ENCODE data around the gene TXNL4B.
A peak's percentile ranks its signal among the peaks of the same experiment; 100 is the strongest.
"Not testable (repeated sequence)": the region's sequence is repeated elsewhere in the genome, so short reads cannot be mapped to it uniquely, and the experiment has no call there.

TXNL4B gene

DNA sequence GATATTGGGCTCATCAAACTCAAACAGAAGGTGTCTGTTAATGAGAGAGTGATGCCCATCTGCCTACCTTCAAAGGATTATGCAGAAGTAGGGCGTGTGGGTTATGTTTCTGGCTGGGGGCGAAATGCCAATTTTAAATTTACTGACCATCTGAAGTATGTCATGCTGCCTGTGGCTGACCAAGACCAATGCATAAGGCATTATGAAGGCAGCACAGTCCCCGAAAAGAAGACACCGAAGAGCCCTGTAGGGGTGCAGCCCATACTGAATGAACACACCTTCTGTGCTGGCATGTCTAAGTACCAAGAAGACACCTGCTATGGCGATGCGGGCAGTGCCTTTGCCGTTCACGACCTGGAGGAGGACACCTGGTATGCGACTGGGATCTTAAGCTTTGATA lies 33.0 kb downstream of the TXNL4B start:
- TF ChIP-seq, protein P1, sequence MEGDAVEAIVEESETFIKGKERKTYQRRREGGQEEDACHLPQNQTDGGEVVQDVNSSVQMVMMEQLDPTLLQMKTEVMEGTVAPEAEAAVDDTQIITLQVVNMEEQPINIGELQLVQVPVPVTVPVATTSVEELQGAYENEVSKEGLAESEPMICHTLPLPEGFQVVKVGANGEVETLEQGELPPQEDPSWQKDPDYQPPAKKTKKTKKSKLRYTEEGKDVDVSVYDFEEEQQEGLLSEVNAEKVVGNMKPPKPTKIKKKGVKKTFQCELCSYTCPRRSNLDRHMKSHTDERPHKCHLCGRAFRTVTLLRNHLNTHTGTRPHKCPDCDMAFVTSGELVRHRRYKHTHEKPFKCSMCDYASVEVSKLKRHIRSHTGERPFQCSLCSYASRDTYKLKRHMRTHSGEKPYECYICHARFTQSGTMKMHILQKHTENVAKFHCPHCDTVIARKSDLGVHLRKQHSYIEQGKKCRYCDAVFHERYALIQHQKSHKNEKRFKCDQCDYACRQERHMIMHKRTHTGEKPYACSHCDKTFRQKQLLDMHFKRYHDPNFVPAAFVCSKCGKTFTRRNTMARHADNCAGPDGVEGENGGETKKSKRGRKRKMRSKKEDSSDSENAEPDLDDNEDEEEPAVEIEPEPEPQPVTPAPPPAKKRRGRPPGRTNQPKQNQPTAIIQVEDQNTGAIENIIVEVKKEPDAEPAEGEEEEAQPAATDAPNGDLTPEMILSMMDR (IDR thresholded peaks at IDR 0.05; ENCODE audit: insufficient read depth, low read depth, low read length, missing control alignments) = no peak
- H3K4me3 ChIP-seq (ENCODE audit: low read length) = no peak overlapping the region

DNA sequence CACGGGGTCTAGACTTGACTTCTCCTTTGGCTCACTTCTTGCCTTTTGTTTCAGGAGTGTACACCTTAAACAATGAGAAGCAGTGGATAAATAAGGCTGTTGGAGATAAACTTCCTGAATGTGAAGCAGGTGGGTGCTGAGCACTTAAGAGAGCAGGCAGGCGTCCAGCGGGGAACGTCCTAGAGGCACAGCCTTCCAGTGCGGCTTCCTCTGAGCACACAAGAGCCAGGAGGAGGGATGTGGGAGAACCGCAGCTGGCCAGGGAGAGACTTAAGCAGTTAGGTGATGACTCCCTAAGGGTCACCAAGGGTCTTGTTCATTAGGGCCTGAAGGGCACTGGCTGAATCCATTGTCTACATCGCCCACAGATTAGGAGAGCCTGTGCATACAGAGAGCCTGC lies 34.4 kb downstream of the TXNL4B start:
- not testable (repeated sequence) for H3K4me3 ChIP-seq (ENCODE audit: low read length); DNase-seq (ENCODE audit: low read depth)

More for the DNA sequence above, 33.0 kb downstream of the TXNL4B start:
- no peak for DNase-seq (ENCODE audit: low read depth)

GRCh38 chr16:72057313-72057712 lies 36.1 kb downstream of the TXNL4B start:
- H3K4me3 ChIP-seq (ENCODE audit: low read length); DNase-seq (ENCODE audit: low read depth): not testable (repeated sequence)

DNA sequence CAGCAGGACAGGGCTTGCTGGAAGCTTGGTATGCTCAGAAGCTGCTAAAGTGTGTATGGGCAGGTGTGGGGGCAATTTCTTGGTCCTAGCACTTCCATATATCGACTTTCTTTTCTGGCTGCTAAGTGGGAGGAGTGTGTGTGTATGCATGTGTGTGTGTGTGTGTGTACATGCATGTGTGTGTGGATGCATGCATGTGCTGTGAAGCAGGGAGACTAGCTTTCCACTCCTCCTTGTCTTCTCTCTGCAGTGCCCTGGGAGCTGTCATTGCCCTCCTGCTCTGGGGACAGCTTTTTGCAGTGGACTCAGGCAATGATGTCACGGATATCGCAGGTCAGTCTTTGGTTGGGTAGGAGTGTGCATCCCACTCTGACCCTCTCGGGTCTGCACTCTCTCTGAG lies 37.5 kb downstream of the TXNL4B start:
- DNase-seq (ENCODE audit: low read depth) = no peak
- TF ChIP-seq, protein P1 (IDR thresholded peaks at IDR 0.05; ENCODE audit: insufficient read depth, low read depth, low read length, missing control alignments) = no peak
- H3K4me3 ChIP-seq (ENCODE audit: low read length) = no peak overlapping the region

- DNase-seq (ENCODE audit: low read depth); H3K4me3 ChIP-seq (ENCODE audit: low read length): not testable (repeated sequence)
Measured at GRCh38 chr16:72054254-72054847, 39.1 kb downstream of the TXNL4B start, which contains the start of gene HP. HP (plus strand) TSS chr16:72054505; CDS start chr16:72054653, 148 bp downstream.

DNA sequence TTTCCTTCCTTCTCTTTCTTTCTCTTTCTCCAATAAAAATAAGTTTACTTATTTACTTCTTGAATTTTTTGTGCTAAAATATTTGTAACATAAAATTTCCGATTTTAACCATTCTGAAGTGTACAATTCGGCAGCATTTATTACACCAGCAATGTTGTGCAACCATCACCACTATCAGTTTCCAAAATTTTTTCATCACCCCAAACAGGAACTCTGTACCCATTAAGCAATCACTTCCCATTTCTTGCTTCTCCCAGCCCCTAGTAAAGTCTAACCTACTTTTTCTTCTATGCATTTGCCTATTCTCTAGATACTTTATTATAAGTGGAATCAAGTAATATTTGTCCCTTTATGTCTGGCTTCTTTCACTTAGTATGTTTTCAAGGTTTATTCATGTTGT lies 41.6 kb downstream of the TXNL4B start:
- TF ChIP-seq, protein P1 (IDR thresholded peaks at IDR 0.05; ENCODE audit: insufficient read depth, low read depth, low read length, missing control alignments) = no peak
- DNase-seq (ENCODE audit: low read depth) = no peak
- H3K4me3 ChIP-seq (ENCODE audit: low read length) = no peak overlapping the region

GRCh38 chr16:72050769-72051464 lies 42.5 kb downstream of the TXNL4B start:
- DNase-seq (ENCODE audit: low read depth) = peak; percentile 62
- no peak overlapping the region for H3K4me3 ChIP-seq (ENCODE audit: low read length)
- TF ChIP-seq, protein P1 (IDR thresholded peaks at IDR 0.05; ENCODE audit: insufficient read depth, low read depth, low read length, missing control alignments) = no peak

DNA sequence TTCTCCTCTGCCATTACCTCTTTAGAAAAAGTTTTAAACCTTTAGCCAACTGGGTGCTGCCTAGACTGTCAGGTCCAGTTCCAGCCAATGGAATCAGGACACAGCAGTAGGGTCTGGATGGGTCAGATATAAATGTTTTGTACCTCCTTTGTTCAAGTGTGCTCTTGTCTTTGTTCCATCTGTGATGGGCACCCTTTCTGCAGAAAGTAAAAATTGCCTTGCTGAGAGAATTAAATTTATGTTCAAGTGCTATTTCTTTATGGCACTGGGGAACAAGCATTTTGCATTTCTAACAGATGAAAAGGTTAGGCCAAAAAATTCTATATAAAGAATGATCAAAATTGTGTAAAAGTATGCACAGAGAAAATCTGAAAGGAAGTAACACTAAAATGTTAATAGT lies 44.3 kb downstream of the TXNL4B start:
- TF ChIP-seq, protein P1 (IDR thresholded peaks at IDR 0.05; ENCODE audit: insufficient read depth, low read depth, low read length, missing control alignments) = no peak
- no peak overlapping the region for H3K4me3 ChIP-seq (ENCODE audit: low read length)
- no peak for DNase-seq (ENCODE audit: low read depth)
